ENCODE measurements around the gene JAM3. TPM values are rescaled to one million over a fixed set of nuclear protein-coding genes. Genes with fewer than 3 reads are reported as not detected.

Gene JAM3
- total RNA-seq, 1 experiment from 2014 or later, result 1.6 TPM

DNA sequence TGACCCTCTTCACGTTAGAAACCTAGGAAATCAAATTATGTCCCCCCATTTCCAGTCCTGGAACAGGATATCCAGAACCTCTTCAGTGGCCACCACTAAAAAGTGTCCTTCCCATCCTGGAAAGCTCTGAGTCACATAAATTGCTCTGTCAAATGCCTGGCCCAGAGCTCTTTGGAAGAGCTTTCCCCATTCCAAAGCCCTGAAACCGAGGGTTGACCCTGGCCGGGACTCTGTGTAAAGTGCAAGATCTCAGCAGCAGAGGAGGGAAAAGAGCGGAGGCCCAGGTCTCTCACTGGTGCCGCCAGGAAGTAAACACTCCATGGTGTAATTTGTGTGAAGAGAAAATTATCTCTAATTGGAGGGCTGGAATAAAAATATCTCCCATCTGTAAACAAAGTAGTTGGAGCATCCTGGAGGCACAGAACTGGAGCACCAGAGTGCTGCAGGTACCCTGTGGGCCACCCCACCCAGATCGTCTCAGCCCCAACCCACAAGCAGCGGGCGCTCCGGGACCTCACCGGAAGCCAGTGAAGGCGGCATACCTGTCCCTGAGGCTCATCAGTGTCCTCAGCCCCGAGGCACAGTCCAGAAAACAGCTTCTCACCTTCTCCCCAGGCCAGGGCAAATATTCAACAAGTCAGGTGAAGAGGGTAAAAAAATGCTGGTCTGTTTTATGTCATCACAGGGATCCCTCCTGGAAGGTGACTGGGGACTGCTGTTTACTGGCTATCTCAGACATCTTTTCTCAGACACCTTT lies 4.7 kb upstream of the JAM3 start:
- Mint-ChIP-seq H3K27ac (ENCODE audit: low read depth, unreplicated experiment) (no peak overlapping the region), H3K27me3 (ENCODE audit: insufficient read depth, unreplicated experiment) (peaks cover 24% of the 10 kb centered on the region), H3K36me3 (ENCODE audit: insufficient read depth, unreplicated experiment) (no peaks in the 10 kb centered on the region), H3K9me3 (ENCODE audit: unreplicated experiment) (no peaks in the 10 kb centered on the region), H3K4me3 (ENCODE audit: unreplicated experiment) (no peak overlapping the region), H3K4me1 (ENCODE audit: insufficient read depth, unreplicated experiment) (no peaks in the 10 kb centered on the region)
- intact Hi-C loops (cut with micrococcal nuclease), result no loop called here
- no peak for DNase-seq (ENCODE audit: unreplicated experiment)
- POLR2A ChIA-PET, result interaction anchor here (0.6 kb wide), 1 partner anchor 12 kb away, joined by 3 read pairs; no protein-coding TSS in a partner anchor
- CTCF ChIA-PET, result interaction anchor here (5.8 kb wide), 1 partner anchor 14 kb away, joined by 49 read pairs; no protein-coding TSS in a partner anchor
- BruUV-seq (replicated peaks), result no TSS peak
- TF ChIP-seq, protein P1, sequence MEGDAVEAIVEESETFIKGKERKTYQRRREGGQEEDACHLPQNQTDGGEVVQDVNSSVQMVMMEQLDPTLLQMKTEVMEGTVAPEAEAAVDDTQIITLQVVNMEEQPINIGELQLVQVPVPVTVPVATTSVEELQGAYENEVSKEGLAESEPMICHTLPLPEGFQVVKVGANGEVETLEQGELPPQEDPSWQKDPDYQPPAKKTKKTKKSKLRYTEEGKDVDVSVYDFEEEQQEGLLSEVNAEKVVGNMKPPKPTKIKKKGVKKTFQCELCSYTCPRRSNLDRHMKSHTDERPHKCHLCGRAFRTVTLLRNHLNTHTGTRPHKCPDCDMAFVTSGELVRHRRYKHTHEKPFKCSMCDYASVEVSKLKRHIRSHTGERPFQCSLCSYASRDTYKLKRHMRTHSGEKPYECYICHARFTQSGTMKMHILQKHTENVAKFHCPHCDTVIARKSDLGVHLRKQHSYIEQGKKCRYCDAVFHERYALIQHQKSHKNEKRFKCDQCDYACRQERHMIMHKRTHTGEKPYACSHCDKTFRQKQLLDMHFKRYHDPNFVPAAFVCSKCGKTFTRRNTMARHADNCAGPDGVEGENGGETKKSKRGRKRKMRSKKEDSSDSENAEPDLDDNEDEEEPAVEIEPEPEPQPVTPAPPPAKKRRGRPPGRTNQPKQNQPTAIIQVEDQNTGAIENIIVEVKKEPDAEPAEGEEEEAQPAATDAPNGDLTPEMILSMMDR (IDR thresholded peaks at IDR 0.05; ENCODE audit: unreplicated experiment), result no peak

DNA sequence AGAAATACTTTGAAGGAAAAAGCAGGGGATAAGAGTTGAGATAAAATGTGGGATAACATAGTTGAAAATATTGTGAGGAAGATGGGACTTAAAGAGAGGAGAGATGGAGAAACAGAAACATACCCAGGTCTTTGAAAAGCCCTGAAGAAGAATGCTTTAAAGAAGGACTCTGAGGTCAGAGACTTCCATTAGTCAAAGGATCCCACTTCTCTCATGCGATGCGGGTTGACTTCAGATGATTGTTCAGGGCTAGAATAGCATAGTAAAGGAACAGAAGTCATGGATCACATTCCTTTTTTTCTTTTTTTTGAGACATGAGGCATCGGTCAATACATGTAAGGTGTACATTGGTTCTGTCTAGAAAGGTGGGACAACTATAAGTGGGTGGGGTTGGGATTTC lies 3.5 kb upstream of the JAM3 start:
- H3K4me1 Mint-ChIP-seq (ENCODE audit: insufficient read depth, unreplicated experiment), result no peaks in the 10 kb centered on the region
- no peak for DNase-seq (ENCODE audit: unreplicated experiment)
- peaks cover 33% of the 10 kb centered on the region for H3K27me3 Mint-ChIP-seq (ENCODE audit: insufficient read depth, unreplicated experiment)
- intact Hi-C loops (cut with micrococcal nuclease), result no loop called here
- H3K9me3 Mint-ChIP-seq (ENCODE audit: unreplicated experiment), result no peaks in the 10 kb centered on the region
- ChIA-PET CTCF (interaction anchor here (0.9 kb wide), 1 partner anchor 14 kb away, joined by 4 read pairs; no protein-coding TSS in a partner anchor), POLR2A (no interaction called here)
- H3K27ac Mint-ChIP-seq (ENCODE audit: low read depth, unreplicated experiment), result no peak overlapping the region
- no TSS peak for BruUV-seq (replicated peaks)
- no peaks in the 10 kb centered on the region for H3K36me3 Mint-ChIP-seq (ENCODE audit: insufficient read depth, unreplicated experiment)
- TF ChIP-seq, protein P1 (IDR thresholded peaks at IDR 0.05; ENCODE audit: unreplicated experiment), result no peak
- H3K4me3 Mint-ChIP-seq (ENCODE audit: unreplicated experiment), result no peak overlapping the region

DNA sequence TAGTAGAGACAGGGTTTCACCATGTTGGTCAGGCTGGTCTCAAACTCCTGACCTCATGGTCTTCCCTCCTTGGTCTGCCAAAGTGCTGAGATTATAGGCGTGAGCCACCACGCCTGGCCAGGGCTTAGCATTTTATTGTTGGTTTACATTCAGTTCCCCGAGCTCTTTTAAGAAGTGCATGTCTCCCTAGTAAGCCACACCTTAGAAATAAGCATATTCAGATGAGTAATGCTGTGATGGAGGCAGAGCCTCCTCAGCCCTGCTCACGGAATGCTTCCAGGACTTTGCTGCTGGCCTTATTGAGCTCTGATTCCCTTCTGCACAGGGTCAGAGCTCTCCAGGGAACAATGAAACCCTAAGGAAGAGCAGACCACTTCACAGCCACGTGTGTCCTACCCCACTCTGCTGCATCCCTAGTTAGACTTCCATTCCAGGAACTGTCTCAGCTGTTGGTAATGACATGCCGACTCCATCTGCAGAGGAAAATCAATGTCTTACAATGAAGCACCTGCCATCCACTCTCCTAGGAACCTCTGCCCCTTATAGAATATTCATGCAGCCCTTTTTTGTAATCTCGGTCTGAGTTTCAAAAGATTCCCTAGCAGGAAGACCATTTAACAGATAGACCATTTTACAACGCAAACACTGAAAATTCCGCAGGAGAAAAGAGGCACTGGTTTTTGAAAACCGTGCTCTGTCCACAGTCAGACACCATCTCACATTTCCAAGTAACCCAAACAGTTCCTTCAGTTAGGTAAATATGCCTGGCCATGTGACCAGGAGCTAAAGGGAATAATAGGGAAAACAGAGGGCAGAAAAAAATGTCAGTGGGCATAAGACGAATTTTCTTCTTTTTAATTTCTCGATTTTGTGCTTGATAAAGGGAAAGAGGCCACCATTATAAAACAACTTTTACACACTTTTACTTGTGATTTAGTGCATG lies 1.7 kb upstream of the JAM3 start:
- Mint-ChIP-seq H3K9me3 (ENCODE audit: unreplicated experiment) (no peaks in the 10 kb centered on the region), H3K36me3 (ENCODE audit: insufficient read depth, unreplicated experiment) (no peaks in the 10 kb centered on the region), H3K27me3 (ENCODE audit: insufficient read depth, unreplicated experiment) (peaks cover 40% of the 10 kb centered on the region), H3K4me3 (ENCODE audit: unreplicated experiment) (no peak overlapping the region), H3K4me1 (ENCODE audit: insufficient read depth, unreplicated experiment) (no peaks in the 10 kb centered on the region), H3K27ac (ENCODE audit: low read depth, unreplicated experiment) (no peak overlapping the region)
- ChIA-PET POLR2A (interaction anchor here (1.1 kb wide), 1 partner anchor 53 kb away, joined by 3 read pairs; no protein-coding TSS in a partner anchor), CTCF (interaction anchor here (0.6 to 1.7 kb wide), 5 partner anchors 8 to 144 kb away, joined by 3 to 4 read pairs (median 3); no protein-coding TSS in a partner anchor)
- TF ChIP-seq, protein P1 (IDR thresholded peaks at IDR 0.05; ENCODE audit: unreplicated experiment), result no peak
- BruUV-seq (replicated peaks), result no TSS peak
- intact Hi-C loops (cut with micrococcal nuclease), result no loop called here
- no peak for DNase-seq (ENCODE audit: unreplicated experiment)

All from MCF 10A (cell line).